HG03108 (cell line): Measurements from ENCODE around the gene CCDC86.

Experiments used
- ATAC-seq: cut with Tn5 transposase; IDR thresholded peaks from one replicate; pipeline ENCODE4 v1.9.1; 2021; ENCODE audit warnings: moderate library complexity; ENCODE audit not compliant: unreplicated experiment

Gene CCDC86

GRCh38 chr11:60887556-60887955 lies 45.6 kb downstream of the CCDC86 start:
- ATAC-seq = peak; percentile 58

GRCh38 chr11:60889869-60890311 lies 48.0 kb downstream of the CCDC86 start:
- ATAC-seq = no peak

GRCh38 chr11:60890696-60891095 lies 48.8 kb downstream of the CCDC86 start:
- no peak for ATAC-seq

DNA sequence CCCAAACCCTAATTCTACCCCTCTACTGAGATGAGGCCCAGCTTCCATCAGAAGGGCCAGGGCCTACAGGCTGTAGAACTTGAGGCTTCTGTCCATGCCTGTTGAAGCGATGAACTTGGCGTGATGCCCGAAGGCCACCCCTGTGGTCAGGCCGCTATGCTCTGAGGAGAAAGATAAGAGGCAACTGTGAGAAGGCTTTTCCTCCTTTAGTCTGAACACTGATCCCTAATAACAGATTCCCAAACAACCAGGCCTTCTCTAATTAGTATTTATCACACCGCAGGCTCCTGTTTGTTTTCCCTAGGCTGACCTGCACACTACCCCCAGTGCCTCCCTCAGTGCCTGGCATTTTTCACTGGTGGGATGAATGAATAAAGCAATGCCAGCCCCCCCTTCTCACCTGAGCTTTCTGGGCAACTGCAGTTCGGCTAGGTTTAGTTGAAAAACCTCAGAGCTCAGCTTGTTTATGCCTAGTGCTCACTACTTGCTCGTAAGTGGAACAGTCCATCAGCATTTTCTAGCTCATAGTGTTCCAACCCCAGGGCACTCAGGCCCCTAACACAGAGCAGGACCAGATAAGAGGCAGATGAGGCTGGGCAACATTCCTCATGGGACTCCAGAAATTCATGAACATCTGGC lies 49.3 kb downstream of the CCDC86 start:
- ATAC-seq = no peak

- no peak for ATAC-seq
Measured at GRCh38 chr11:60895687-60896086, 53.8 kb downstream of the CCDC86 start.

DNA sequence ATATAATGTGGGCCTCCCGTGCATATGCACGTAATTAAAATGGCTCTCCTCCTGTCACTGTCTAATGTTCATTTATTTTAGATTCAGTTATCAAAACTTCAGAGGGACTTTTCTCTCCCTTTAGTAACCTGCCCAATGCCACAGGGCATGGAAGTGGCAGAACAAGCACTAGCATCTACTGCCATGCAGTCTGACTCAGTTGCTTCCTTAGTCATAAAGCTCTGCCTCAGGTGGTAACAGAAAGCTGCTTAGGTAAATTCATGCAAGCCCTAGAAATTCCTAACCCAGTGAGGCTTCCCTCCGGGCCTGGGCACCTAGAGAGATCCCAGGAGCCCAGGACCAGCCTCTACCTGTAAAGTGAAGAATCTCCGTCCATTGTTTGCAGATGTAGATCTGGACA lies 55.6 kb downstream of the CCDC86 start:
- ATAC-seq = no peak

DNA sequence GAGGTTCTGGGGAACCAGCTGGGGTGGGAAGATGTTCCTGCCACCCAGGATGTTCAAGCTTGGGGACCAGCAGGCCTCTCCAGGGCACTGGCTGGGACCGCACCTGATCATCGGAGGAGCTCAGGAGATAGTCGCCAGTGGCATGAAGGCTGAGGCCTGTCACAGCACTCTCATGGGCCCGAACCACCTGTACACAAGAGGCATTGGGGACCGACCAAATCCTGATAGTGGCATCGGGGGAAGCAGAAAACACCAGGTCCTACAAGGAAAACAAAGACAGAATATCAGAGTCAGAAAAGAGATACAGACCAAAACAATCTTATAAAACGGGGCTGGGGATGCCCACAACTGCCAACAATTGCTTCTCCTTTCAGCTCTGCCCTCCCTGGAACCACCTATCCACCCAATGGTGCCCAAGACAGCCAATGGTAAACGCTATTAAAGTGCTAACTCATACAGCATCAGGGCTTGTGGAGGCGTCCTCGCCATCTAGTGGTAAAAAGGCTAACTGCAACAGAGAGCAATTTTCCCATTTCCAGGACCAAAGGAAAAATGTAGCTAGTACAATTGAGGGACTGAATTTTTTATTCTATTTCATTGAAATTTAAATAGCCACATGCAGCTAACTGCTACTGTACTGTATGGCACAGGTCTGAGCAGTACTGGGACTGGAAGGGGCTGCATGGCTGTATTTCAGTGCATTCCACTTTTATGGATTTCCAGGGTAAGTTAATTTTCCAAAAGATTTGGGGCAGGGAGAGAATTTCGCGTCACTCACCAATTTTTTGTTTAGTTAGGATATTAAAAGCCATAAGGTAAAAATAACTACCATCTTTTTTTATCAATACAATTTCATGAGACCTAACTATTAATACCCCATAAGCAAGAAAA lies 57.4 kb downstream of the CCDC86 start:
- no peak for ATAC-seq

- ATAC-seq = no peak
Measured at GRCh38 chr11:60899977-60900376, 58.1 kb downstream of the CCDC86 start.
